ENCODE data around the gene PGAM1.

DNA sequence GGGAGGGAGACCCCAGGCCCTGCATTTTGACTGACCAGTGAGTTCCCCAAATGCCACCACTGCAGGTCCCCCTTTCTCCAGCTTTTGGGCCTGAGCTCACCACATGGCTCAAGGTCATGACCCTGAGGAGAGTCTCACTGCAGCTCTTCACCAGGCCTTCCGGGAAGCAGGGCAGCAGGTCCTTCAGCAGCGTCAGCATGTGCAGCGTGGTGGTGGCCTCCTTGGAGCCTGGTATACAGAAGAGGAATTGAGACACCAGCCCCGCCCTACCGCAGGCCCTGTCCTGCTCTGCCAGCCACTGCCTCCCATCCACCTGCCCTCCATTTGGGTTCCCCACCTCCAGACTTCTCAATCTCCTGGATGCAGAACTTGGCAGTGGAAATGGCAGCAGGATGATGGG lies 37.8 kb upstream of the PGAM1 start:
- TF ChIP-seq, protein P1, sequence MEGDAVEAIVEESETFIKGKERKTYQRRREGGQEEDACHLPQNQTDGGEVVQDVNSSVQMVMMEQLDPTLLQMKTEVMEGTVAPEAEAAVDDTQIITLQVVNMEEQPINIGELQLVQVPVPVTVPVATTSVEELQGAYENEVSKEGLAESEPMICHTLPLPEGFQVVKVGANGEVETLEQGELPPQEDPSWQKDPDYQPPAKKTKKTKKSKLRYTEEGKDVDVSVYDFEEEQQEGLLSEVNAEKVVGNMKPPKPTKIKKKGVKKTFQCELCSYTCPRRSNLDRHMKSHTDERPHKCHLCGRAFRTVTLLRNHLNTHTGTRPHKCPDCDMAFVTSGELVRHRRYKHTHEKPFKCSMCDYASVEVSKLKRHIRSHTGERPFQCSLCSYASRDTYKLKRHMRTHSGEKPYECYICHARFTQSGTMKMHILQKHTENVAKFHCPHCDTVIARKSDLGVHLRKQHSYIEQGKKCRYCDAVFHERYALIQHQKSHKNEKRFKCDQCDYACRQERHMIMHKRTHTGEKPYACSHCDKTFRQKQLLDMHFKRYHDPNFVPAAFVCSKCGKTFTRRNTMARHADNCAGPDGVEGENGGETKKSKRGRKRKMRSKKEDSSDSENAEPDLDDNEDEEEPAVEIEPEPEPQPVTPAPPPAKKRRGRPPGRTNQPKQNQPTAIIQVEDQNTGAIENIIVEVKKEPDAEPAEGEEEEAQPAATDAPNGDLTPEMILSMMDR (conservative IDR thresholded peaks at IDR 0.05; ENCODE audit: low read length) = no peak
- TF ChIP-seq EZH2phosphoT487 (IDR thresholded peaks at IDR 0.05; ENCODE audit: borderline replicate concordance, low read depth, low read length) = no peak

All from OCI-LY7 (cell line).